SJSA1 (cell line): ENCODE data around the gene EXOC3L4. TPM values are rescaled to one million over a fixed set of nuclear protein-coding genes. Genes with fewer than 3 reads are reported as not detected.
A peak's percentile ranks its signal among the peaks of the same experiment; 100 is the strongest.

Experiments
- DNase-seq, 2 experiments: peaks; one replicate each; pipeline ENCODE4 v3.0.0-alpha.2; 2015 to 2020; ENCODE audit warnings: low spot score in 2 of 2, low read depth in 1 of 2
- H3K27ac ChIP-seq: fragments of 250-450 bp; sonication (Bioruptor Pico); 2 replicates; pipeline ENCODE4 v1.5.1; 2020; ENCODE audit warnings: mild to moderate bottlenecking, moderate library complexity
- H3K27me3 ChIP-seq: fragments of 250-450 bp; sonication (Bioruptor Pico); replicated peaks from 2 replicates; pipeline ENCODE4 v1.5.1; 2020; ENCODE audit warnings: mild to moderate bottlenecking, moderate library complexity
- H3K36me3 ChIP-seq: fragments of 250-450 bp; sonication (Bioruptor Pico); 2 replicates; pipeline ENCODE4 v1.5.1; 2020; ENCODE audit warnings: mild to moderate bottlenecking
- H3K4me1 ChIP-seq: fragments of 250-450 bp; sonication (Bioruptor Pico); replicated peaks from 2 replicates; pipeline ENCODE4 v1.6.1; 2021; ENCODE audit warnings: mild to moderate bottlenecking
- H3K4me3 ChIP-seq: fragments of 250-450 bp; sonication (Bioruptor Pico); 2 replicates; pipeline ENCODE4 v1.5.1; 2020; ENCODE audit warnings: mild to moderate bottlenecking
- H3K9me3 ChIP-seq: fragments of 250-450 bp; sonication (Bioruptor Pico); replicated peaks from 2 replicates; pipeline ENCODE4 v1.5.1; 2020; ENCODE audit warnings: mild to moderate bottlenecking
- total RNA-seq: library from RNA; depleted of rRNA; stranded (reverse); fragments of >200 nt; shearing (Covaris generic); gene quantifications from 2 replicates; pipeline ENCODE4 v1.2.3, GENCODE V29; 2014

The EXOC3L4 gene
- total RNA-seq, 1 experiment from 2014 or later = 0.50 TPM

- Histone ChIP-seq H3K4me3 (peak overlapping the region; percentile 24; the same call in 1 of the 2 replicates), H3K27ac (no peak overlapping the region)
- peak in 1 of 2 experiments; percentile 56 for DNase-seq
Measured at GRCh38 chr14:103074729-103075367, 19.7 kb upstream of the EXOC3L4 start.

GRCh38 chr14:103078420-103078749, 16.1 kb upstream of the EXOC3L4 start:
- Histone ChIP-seq H3K27me3 (no peaks in the 10 kb centered on the region), H3K4me1 (peaks cover 5% of the 10 kb centered on the region), H3K4me3 (no peak overlapping the region), H3K27ac (no peak overlapping the region), H3K36me3 (no peaks in the 10 kb centered on the region), H3K9me3 (no peaks in the 10 kb centered on the region)
- DNase-seq = peak; percentile 44 to 71

More at GRCh38 chr14:103074729-103075367, 19.7 kb upstream of the EXOC3L4 start:
- Histone ChIP-seq H3K27me3 (no peaks in the 10 kb centered on the region), H3K4me1 (peaks cover 5% of the 10 kb centered on the region), H3K36me3 (no peaks in the 10 kb centered on the region), H3K9me3 (no peaks in the 10 kb centered on the region)

DNA sequence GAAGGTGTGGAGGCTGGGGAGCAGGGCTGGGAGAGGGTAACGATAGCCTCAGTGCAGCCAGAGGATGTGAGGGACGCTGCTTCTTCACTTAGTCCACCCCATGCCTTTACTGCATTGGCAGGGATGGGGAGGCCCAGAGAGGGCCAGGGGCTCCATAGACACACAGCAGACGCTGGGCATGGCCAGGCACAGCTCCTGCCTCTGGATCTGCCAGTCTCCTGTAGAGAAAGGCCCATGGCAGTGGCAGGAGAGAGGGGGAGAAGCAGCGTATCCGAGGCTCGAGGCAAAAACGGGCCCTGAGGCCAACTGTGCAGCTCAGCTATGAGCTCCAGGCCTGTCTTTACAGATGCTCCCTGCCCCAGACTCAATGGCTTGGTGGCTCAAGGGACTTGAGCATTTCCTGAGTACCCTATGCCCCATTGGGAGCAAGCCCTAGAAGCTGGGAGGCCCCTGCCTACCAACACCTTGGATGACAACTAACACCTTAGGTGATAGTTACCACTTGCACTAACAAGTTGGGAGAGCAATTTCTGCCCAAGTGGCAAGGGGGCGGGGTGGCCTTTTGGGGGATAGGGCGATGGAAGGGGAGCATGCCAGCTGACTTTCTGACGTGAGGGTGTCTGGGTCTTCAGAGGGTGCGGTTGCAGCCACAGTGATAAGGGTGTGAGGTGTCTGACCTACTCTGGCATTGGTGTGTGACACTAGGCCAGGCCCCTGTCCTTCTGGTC, 15.5 kb upstream of the EXOC3L4 start:
- no peaks in the 10 kb centered on the region for H3K9me3 ChIP-seq
- no peaks in the 10 kb centered on the region for H3K36me3 ChIP-seq
- H3K27me3 ChIP-seq = peaks cover 2% of the 10 kb centered on the region
- H3K27ac ChIP-seq = no peak overlapping the region
- DNase-seq = no peak
- H3K4me3 ChIP-seq = no peak overlapping the region
- peaks cover 7% of the 10 kb centered on the region for H3K4me1 ChIP-seq

DNA sequence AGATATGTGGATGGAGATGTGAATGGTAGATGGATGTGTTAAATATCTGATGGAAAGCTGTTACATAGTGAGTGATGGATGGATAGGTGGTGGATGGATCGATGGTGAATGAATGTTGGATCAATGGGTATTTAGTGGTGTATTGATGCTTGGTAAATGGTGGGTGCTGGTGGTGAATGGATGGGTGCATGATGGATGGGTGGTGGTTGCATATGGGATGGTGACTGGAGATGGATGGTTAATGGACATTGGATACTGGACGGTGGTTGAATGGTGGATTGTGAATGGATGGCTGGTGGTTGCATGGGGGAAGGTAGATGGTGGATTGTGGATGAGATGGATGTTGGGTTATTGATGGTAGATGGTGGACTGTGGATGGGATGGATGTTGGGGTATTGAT, 12.6 kb upstream of the EXOC3L4 start:
- Histone ChIP-seq H3K4me1 (peaks cover 6% of the 10 kb centered on the region; the same call in 1 of the 2 replicates), H3K27ac (no peak overlapping the region), H3K9me3 (no peaks in the 10 kb centered on the region), H3K27me3 (peaks cover 8% of the 10 kb centered on the region), H3K36me3 (no peaks in the 10 kb centered on the region), H3K4me3 (no peak overlapping the region)
- DNase-seq = no peak

DNA sequence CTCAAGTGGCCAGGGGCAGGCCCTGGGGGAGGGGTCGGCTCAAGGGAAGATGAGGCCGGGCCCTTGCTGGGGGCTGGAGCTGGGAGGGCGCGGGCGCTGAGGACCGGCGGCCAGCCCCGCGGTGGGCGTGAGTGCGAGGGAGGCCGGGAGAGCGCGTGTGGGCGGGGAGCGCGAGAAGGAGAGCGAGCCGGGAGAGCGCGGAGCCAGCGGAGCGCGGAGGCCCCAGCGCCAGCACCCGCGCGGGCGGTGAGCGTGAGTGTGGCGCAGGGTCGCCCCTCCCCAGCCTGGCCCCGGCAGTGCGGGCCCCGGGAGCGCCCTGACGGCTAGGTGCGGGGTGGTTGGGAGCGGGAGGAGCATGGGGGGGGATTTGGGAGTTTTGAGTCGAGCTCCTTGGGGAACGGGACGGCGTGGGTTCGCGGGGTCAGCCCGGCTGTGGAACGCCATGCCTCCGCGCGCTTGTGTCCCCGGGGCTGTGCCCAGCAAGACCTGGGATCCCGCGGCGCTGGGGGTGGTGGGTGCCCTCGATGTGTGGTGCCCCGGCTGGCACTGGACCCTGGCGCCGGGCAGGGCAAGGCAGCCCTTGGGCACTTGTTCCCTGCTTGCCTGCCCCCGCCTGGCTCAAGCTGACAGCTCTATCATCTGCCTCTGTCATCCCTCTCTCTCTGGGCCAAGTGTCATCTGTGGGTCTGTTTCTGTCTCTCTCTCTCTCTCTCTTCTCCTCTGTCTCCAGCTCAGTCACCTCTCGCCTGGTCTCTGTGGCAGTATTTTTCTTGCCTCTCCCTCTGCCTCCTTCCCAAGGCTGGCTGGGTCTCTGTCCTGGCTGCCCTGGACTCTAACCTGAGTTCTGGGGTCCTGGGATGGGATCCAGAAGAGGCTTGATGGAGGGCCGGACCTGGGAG, 10.3 kb upstream of the EXOC3L4 start, which contains the start of gene LBHD2:
LBHD2 (plus strand) TSS at position 190 of the 899 bp plus-strand sequence. CDS start 1,803 bp downstream, outside the sequence.
- DNase-seq = no peak
- Histone ChIP-seq H3K4me1 (peaks cover 6% of the 10 kb centered on the region; the same call in 1 of the 2 replicates), H3K36me3 (no peaks in the 10 kb centered on the region), H3K27me3 (peaks cover 8% of the 10 kb centered on the region), H3K9me3 (no peaks in the 10 kb centered on the region), H3K4me3 (no peak within 1 kb of the TSS), H3K27ac (no peak within 1 kb of the TSS)

- H3K36me3 ChIP-seq = no peaks in the 10 kb centered on the region
- H3K9me3 ChIP-seq = no peaks in the 10 kb centered on the region
- H3K27ac ChIP-seq = no peak overlapping the region
- no peak for DNase-seq
- no peak overlapping the region for H3K4me3 ChIP-seq
- peaks cover 6% of the 10 kb centered on the region; the same call in 1 of the 2 replicates for H3K4me1 ChIP-seq
- H3K27me3 ChIP-seq = peaks cover 8% of the 10 kb centered on the region
Measured at GRCh38 chr14:103085106-103086091, 9.1 kb upstream of the EXOC3L4 start.

DNA sequence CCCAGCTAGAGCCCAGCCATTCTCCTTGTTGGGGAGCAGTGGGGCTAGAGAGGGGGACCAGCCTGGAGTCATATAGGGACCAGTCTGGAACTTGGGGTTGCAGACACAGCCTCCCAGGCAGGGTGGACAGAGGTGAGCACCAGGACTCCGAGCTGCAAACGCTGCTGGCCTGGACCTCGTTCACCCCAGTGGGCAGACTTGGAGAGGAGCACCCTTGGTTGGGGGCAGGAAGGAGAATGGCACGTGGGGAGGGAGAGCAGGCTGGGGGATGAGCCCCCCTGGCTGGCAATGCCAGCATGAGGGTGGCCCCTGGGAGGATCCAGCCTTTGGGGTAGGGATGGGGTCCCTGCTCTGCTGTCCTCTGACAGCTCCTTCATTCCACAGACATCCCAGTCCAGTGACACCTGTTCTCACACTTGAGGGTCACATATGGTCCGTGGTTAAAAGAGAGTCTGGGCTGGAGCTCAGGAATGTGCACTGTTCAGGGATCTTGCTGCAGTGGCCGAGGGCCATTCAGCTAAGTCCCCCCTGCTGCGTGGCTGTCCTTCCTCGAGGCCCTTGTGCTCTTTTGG, 7.7 kb upstream of the EXOC3L4 start:
- Histone ChIP-seq H3K4me1 (peaks cover 17% of the 10 kb centered on the region), H3K27ac (no peak overlapping the region), H3K9me3 (no peaks in the 10 kb centered on the region), H3K36me3 (no peaks in the 10 kb centered on the region), H3K4me3 (no peak overlapping the region), H3K27me3 (peaks cover 8% of the 10 kb centered on the region)
- no peak for DNase-seq

GRCh38 chr14:103087343-103087835, 7.1 kb upstream of the EXOC3L4 start:
- Histone ChIP-seq H3K4me3 (no peak overlapping the region), H3K36me3 (no peaks in the 10 kb centered on the region), H3K4me1 (peaks cover 17% of the 10 kb centered on the region), H3K9me3 (no peaks in the 10 kb centered on the region), H3K27ac (no peak overlapping the region), H3K27me3 (peaks cover 8% of the 10 kb centered on the region)
- DNase-seq = no peak

DNA sequence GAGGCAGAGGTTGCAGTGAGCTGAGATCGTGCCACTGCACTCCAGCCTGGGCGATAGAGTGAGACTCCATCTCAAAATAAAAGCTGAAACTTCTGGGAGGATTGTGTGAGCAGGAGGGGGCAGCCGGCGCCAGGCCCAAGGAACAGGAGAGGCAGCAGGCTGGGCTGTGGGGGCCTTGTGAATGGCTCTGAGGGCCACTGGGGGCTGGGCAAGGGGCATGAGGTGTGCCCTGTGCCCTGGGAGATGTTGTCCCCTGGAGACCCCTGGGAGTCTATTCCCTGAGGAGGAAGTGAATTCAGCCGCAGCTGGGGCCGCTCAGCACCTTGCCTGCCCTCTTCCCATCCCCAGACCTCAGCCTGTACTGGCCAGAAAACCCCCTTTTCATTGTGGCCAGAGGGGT, 5.6 kb upstream of the EXOC3L4 start:
- Histone ChIP-seq H3K9me3 (no peaks in the 10 kb centered on the region), H3K36me3 (no peaks in the 10 kb centered on the region), H3K27ac (no peak overlapping the region), H3K4me1 (peaks cover 16% of the 10 kb centered on the region), H3K4me3 (no peak overlapping the region), H3K27me3 (peaks cover 8% of the 10 kb centered on the region)
- DNase-seq = no peak

- no peak overlapping the region for H3K27ac ChIP-seq
- peaks cover 11% of the 10 kb centered on the region for H3K4me1 ChIP-seq
- H3K27me3 ChIP-seq = peaks cover under 1% of the 10 kb centered on the region; the same call in 1 of the 2 replicates
- H3K9me3 ChIP-seq = no peaks in the 10 kb centered on the region
- no peaks in the 10 kb centered on the region for H3K36me3 ChIP-seq
- no peak overlapping the region for H3K4me3 ChIP-seq
- no peak for DNase-seq
Measured at GRCh38 chr14:103089386-103090335, 4.9 kb upstream of the EXOC3L4 start.

DNA sequence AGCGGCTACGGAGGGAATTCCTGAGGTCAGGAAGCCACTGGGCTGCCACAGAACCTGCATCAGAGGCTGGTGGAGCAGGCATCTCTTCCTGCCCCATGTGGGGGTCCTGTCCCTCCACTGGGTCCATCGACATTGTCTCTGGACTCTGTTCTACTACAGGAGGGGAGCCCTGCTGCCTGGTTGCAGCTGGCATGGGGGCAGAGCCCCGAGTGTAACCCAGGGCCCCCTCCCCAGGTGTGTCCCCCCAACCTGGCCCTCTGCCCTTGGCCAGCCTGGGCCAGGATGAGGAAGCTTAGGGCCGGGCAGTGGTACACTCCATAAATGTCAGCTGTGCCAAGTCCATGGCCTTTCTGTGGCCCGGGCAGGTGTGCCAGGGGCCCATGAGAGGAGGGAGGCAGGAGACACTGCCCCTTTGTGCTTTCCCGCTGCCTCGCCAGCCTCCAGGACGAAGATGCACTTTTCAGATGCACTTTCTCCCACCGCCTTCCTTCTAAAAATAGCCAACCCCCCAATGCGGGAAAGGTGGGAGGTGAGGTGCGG, 4.0 kb upstream of the EXOC3L4 start:
- Histone ChIP-seq H3K4me3 (no peak overlapping the region), H3K4me1 (peaks cover 11% of the 10 kb centered on the region), H3K27me3 (no peaks in the 10 kb centered on the region), H3K36me3 (no peaks in the 10 kb centered on the region), H3K9me3 (no peaks in the 10 kb centered on the region), H3K27ac (no peak overlapping the region)
- DNase-seq = no peak
